Measurements from ENCODE around the gene FSTL4. TPM values are rescaled to one million over a fixed set of nuclear protein-coding genes. Genes with fewer than 3 reads are reported as not detected.

Gene FSTL4
- total and polyA plus RNA-seq, 2 experiments from 2014 or later: 1.4 to 2.8 TPM

DNA sequence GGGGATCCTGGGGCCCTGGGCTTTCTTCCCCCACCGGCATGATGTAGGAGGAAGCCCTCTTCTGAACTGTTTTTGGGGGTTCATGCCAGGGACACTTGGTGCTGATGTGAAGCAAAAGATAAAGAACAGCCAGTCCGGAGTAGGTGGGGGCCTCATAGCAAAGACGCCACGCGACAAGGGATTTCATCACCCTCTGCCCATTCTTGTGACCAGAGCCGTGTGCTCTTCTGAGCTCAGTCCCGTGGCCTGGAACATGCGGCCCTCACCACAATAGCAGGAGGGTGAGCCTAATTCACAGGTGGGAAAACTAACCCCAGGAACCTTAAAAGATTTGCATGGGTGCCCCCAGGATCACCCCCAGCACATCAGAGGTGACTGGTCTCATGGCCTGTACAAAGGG lies 334.6 kb downstream of the FSTL4 start:
- no peak overlapping the region for H3K4me2 ChIP-seq
- H3K4me1 ChIP-seq (ENCODE audit: insufficient read depth): no peaks in the 10 kb centered on the region
- H4K20me1 ChIP-seq (replicated peaks; ENCODE audit: insufficient read depth): no peaks in the 10 kb centered on the region
- no peak overlapping the region for H3K27ac Mint-ChIP-seq
- H3K9me2 ChIP-seq (ENCODE audit: insufficient read depth): peaks cover 3% of the 10 kb centered on the region; the same call in 1 of the 2 replicates
- no peaks in the 10 kb centered on the region for H3F3A ChIP-seq (replicated peaks; ENCODE audit: low read depth)
- no peak overlapping the region for H3K4me3 ChIP-seq
- H3K27me3 ChIP-seq (ENCODE audit: insufficient read depth): no peaks in the 10 kb centered on the region
- no peaks in the 10 kb centered on the region for H3K36me3 ChIP-seq (ENCODE audit: insufficient read depth)
- no peaks in the 10 kb centered on the region for H3K4me1 Mint-ChIP-seq
- no peaks in the 10 kb centered on the region for H3K79me2 ChIP-seq (replicated peaks; ENCODE audit: insufficient read depth)
- H3K9me3 Mint-ChIP-seq: peaks cover 17% of the 10 kb centered on the region
- DNase-seq (ENCODE audit: low spot score) (no peak), ATAC-seq (no peak)
- no peak overlapping the region for H2AFZ ChIP-seq
- peaks cover 2% of the 10 kb centered on the region; the same call in 1 of the 3 replicates for H3K36me3 Mint-ChIP-seq (ENCODE audit: low read depth)
- H3K27me3 Mint-ChIP-seq (ENCODE audit: insufficient read depth, low read depth, poor library complexity): peaks cover 7% of the 10 kb centered on the region
- no peak overlapping the region for H3K27ac ChIP-seq (ENCODE audit: low read depth)
- H3K4me3 Mint-ChIP-seq: no peak overlapping the region
- no peak for TF ChIP-seq STAT1 (IDR thresholded peaks at IDR 0.05; ENCODE audit: unreplicated experiment)

GRCh38 chr5:133276171-133276570 lies 336.2 kb downstream of the FSTL4 start:
- ATAC-seq (peak; percentile 45; the same call in 2 of the 3 replicates), DNase-seq (ENCODE audit: low spot score) (no peak)
- peaks cover 17% of the 10 kb centered on the region for H3K9me3 Mint-ChIP-seq
- no peaks in the 10 kb centered on the region for H4K20me1 ChIP-seq (replicated peaks; ENCODE audit: insufficient read depth)
- no peaks in the 10 kb centered on the region for H3K79me2 ChIP-seq (replicated peaks; ENCODE audit: insufficient read depth)
- H3K27ac Mint-ChIP-seq: no peak overlapping the region
- no peak overlapping the region for H2AFZ ChIP-seq
- H3K36me3 Mint-ChIP-seq (ENCODE audit: low read depth): 0 out of 3 replicates have a peak, but pooled peaks cover 2% of the 10 kb centered on the region
- H3K27me3 Mint-ChIP-seq (ENCODE audit: insufficient read depth, low read depth, poor library complexity): peaks cover 7% of the 10 kb centered on the region
- no peaks in the 10 kb centered on the region for H3K27me3 ChIP-seq (ENCODE audit: insufficient read depth)
- H3F3A ChIP-seq (replicated peaks; ENCODE audit: low read depth): no peaks in the 10 kb centered on the region
- no peaks in the 10 kb centered on the region for H3K4me1 ChIP-seq (ENCODE audit: insufficient read depth)
- H3K36me3 ChIP-seq (ENCODE audit: insufficient read depth): no peaks in the 10 kb centered on the region
- no peaks in the 10 kb centered on the region; the same call in 1 of the 2 replicates for H3K9me2 ChIP-seq (ENCODE audit: insufficient read depth)
- no peaks in the 10 kb centered on the region for H3K4me1 Mint-ChIP-seq
- H3K4me2 ChIP-seq: no peak overlapping the region
- no peak overlapping the region for H3K4me3 Mint-ChIP-seq
- H3K27ac ChIP-seq (ENCODE audit: low read depth): no peak overlapping the region
- no peak overlapping the region for H3K4me3 ChIP-seq
- TF ChIP-seq, protein P1, sequence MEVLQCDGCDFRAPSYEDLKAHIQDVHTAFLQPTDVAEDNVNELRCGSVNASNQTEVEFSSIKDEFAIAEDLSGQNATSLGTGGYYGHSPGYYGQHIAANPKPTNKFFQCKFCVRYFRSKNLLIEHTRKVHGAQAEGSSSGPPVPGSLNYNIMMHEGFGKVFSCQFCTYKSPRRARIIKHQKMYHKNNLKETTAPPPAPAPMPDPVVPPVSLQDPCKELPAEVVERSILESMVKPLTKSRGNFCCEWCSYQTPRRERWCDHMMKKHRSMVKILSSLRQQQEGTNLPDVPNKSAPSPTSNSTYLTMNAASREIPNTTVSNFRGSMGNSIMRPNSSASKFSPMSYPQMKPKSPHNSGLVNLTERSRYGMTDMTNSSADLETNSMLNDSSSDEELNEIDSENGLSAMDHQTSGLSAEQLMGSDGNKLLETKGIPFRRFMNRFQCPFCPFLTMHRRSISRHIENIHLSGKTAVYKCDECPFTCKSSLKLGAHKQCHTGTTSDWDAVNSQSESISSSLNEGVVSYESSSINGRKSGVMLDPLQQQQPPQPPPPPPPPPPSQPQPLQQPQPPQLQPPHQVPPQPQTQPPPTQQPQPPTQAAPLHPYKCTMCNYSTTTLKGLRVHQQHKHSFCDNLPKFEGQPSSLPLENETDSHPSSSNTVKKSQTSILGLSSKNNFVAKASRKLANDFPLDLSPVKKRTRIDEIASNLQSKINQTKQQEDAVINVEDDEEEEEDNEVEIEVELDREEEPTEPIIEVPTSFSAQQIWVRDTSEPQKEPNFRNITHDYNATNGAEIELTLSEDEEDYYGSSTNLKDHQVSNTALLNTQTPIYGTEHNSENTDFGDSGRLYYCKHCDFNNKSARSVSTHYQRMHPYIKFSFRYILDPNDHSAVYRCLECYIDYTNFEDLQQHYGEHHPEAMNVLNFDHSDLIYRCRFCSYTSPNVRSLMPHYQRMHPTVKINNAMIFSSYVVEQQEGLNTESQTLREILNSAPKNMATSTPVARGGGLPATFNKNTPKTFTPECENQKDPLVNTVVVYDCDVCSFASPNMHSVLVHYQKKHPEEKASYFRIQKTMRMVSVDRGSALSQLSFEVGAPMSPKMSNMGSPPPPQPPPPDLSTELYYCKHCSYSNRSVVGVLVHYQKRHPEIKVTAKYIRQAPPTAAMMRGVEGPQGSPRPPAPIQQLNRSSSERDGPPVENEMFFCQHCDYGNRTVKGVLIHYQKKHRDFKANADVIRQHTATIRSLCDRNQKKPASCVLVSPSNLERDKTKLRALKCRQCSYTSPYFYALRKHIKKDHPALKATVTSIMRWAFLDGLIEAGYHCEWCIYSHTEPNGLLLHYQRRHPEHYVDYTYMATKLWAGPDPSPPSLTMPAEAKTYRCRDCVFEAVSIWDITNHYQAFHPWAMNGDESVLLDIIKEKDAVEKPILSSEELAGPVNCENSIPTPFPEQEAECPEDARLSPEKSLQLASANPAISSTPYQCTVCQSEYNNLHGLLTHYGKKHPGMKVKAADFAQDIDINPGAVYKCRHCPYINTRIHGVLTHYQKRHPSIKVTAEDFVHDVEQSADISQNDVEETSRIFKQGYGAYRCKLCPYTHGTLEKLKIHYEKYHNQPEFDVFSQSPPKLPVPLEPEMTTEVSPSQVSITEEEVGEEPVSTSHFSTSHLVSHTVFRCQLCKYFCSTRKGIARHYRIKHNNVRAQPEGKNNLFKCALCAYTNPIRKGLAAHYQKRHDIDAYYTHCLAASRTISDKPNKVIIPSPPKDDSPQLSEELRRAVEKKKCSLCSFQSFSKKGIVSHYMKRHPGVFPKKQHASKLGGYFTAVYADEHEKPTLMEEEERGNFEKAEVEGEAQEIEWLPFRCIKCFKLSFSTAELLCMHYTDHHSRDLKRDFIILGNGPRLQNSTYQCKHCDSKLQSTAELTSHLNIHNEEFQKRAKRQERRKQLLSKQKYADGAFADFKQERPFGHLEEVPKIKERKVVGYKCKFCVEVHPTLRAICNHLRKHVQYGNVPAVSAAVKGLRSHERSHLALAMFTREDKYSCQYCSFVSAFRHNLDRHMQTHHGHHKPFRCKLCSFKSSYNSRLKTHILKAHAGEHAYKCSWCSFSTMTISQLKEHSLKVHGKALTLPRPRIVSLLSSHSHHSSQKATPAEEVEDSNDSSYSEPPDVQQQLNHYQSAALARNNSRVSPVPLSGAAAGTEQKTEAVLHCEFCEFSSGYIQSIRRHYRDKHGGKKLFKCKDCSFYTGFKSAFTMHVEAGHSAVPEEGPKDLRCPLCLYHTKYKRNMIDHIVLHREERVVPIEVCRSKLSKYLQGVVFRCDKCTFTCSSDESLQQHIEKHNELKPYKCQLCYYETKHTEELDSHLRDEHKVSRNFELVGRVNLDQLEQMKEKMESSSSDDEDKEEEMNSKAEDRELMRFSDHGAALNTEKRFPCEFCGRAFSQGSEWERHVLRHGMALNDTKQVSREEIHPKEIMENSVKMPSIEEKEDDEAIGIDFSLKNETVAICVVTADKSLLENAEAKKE (CRISPR knock-in tag; IDR thresholded peaks at IDR 0.05): no peak
- TF ChIP-seq, protein P2, sequence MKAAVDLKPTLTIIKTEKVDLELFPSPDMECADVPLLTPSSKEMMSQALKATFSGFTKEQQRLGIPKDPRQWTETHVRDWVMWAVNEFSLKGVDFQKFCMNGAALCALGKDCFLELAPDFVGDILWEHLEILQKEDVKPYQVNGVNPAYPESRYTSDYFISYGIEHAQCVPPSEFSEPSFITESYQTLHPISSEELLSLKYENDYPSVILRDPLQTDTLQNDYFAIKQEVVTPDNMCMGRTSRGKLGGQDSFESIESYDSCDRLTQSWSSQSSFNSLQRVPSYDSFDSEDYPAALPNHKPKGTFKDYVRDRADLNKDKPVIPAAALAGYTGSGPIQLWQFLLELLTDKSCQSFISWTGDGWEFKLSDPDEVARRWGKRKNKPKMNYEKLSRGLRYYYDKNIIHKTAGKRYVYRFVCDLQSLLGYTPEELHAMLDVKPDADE (IDR thresholded peaks at IDR 0.05): no peak
- TF ChIP-seq JUNB (IDR thresholded peaks at IDR 0.05; ENCODE audit: unreplicated experiment) (no peak), EZH2 (IDR thresholded peaks at IDR 0.05; ENCODE audit: low read depth, unreplicated experiment) (no peak), CTCF (conservative IDR thresholded peaks at IDR 0.05; ENCODE audit: low read depth in 2 of 2) (no peak), REST (IDR thresholded peaks at IDR 0.05; ENCODE audit: unreplicated experiment) (no peak), EZH2phosphoT487 (IDR thresholded peaks at IDR 0.05; ENCODE audit: unreplicated experiment) (no peak), STAT1 (IDR thresholded peaks at IDR 0.05; ENCODE audit: unreplicated experiment) (no peak), POLR2AphosphoS5 (IDR thresholded peaks at IDR 0.05; ENCODE audit: low read depth) (no peak)
